Keratinocyte (primary cell): ENCODE results near the gene KCNK7. TPM values are rescaled to one million over a fixed set of nuclear protein-coding genes. Genes with fewer than 3 reads are reported as not detected.

Experiments used
- DNase-seq: peaks from one replicate; pipeline ENCODE4 v3.0.0-alpha.2; 2011; ENCODE audit warnings: low read depth, missing footprints, low spot score
- FAIRE-seq: peaks from 2 replicates; lab custom pipeline; 2011; peaks lifted over from hg19 to GRCh38; lab: Jason Lieb, UNC
- H2AFZ ChIP-seq: 2 replicates; pipeline ENCODE4 v1.6.0; 2012; ENCODE audit warnings: low read length, control low read depth, inconsistent platforms; ENCODE audit not compliant: control insufficient read depth
- H3K27ac ChIP-seq: 2 replicates; pipeline ENCODE4 v1.5.1; 2011; ENCODE audit warnings: low read length; ENCODE audit not compliant: control insufficient read depth, insufficient read depth
- H3K27me3 ChIP-seq: 3 replicates; pipeline ENCODE4 v1.6.0; 2011; ENCODE audit warnings: low read length; ENCODE audit not compliant: control insufficient read depth, insufficient read depth; ENCODE audit errors: extremely low read depth
- H3K36me3 ChIP-seq, 2 experiments: 2 replicates in 1 of 2; 3 replicates in 1 of 2; pipeline ENCODE4 v1.5.1; 2011; ENCODE audit warnings: low read length in 2 of 2, mild to moderate bottlenecking in 1 of 2; ENCODE audit not compliant: control insufficient read depth in 2 of 2, insufficient read depth in 2 of 2; ENCODE audit errors: extremely low read depth in 1 of 2
- H3K4me1 ChIP-seq: 3 replicates; pipeline ENCODE4 v1.5.1; 2011; ENCODE audit warnings: low read length; ENCODE audit not compliant: control insufficient read depth, insufficient read depth; ENCODE audit errors: extremely low read depth
- H3K4me2 ChIP-seq: 3 replicates; pipeline ENCODE4 v1.6.0; 2011; ENCODE audit warnings: low read depth, low read length; ENCODE audit not compliant: control insufficient read depth, insufficient read depth; ENCODE audit errors: extremely low read depth
- H3K4me3 ChIP-seq, 3 experiments: fragments of 200-600 bp in 1 of 3; sonication (generic) in 1 of 3; 2 replicates in 2 of 3; 3 replicates in 1 of 3; pipeline ENCODE4 v1.5.1; 2011 to 2016; ENCODE audit warnings: low read length in 3 of 3, mild to moderate bottlenecking in 3 of 3, control low read depth in 2 of 3, inconsistent platforms in 1 of 3, low read depth in 1 of 3, mixed read lengths in 1 of 3, mixed run types in 1 of 3, moderate library complexity in 1 of 3; ENCODE audit not compliant: control insufficient read depth in 2 of 3, insufficient read depth in 2 of 3; ENCODE audit errors: extremely low read depth in 1 of 3
- H3K79me2 ChIP-seq: 2 replicates; pipeline ENCODE4 v1.6.0; 2012; ENCODE audit warnings: low read length; ENCODE audit not compliant: control insufficient read depth, insufficient read depth
- H3K9ac ChIP-seq: 3 replicates; pipeline ENCODE4 v1.6.0; 2011; ENCODE audit warnings: low read length; ENCODE audit not compliant: control insufficient read depth, insufficient read depth; ENCODE audit errors: extremely low read depth
- H3K9me1 ChIP-seq: 3 replicates; pipeline ENCODE4 v1.6.0; 2011; ENCODE audit warnings: low read length; ENCODE audit not compliant: control insufficient read depth, insufficient read depth; ENCODE audit errors: extremely low read depth
- H3K9me3 ChIP-seq: 2 replicates; pipeline ENCODE4 v1.5.1; 2012; ENCODE audit warnings: low read depth, low read length; ENCODE audit not compliant: control insufficient read depth
- H4K20me1 ChIP-seq: 3 replicates; pipeline ENCODE4 v1.6.0; 2011; ENCODE audit warnings: low read length; ENCODE audit not compliant: control insufficient read depth, insufficient read depth; ENCODE audit errors: extremely low read depth
- CTCF ChIP-seq, 3 experiments: IDR thresholded peaks in 1 of 3; conservative IDR thresholded peaks in 1 of 3; optimal IDR thresholded peaks in 1 of 3; 2 replicates in 2 of 3; 3 replicates in 1 of 3; pipeline versions ENCODE3 to v1.5.1; 2011; ENCODE audit warnings: low read length in 3 of 3, mild to moderate bottlenecking in 3 of 3, moderate library complexity in 2 of 3, control low read depth in 1 of 3, inconsistent platforms in 1 of 3; ENCODE audit not compliant: insufficient read depth in 2 of 3; ENCODE audit errors: extremely low read depth in 1 of 3
- EZH2 ChIP-seq: IDR thresholded peaks from one replicate; pipeline ENCODE4 v1.6.1; 2012; ENCODE audit warnings: inconsistent platforms, mild to moderate bottlenecking, low read length, moderate library complexity
- dilution Hi-C: fragments of 300-500 bp; cut with MboI; formaldehyde crosslinking; loops from one replicate; pipeline ENCODE4 v1.7.0; 2020; ENCODE audit warnings: low sequenced_read_pairs; ENCODE audit not compliant: extremely low pct_ligation_motif_present
- polyA plus RNA-seq, 5 experiments: library from polyadenylated mRNA; depleted of rRNA in 3 of 5; stranded (reverse) in 3 of 5; stranded (forward) in 1 of 5; unstranded in 1 of 5; fragments of >200 nt; gene quantifications; 1 replicate in 1 of 5; 2 replicates in 3 of 5; 3 replicates in 1 of 5; pipeline versions ENCODE4 v1.2.1 to v1.2.3, GENCODE V29; 2011 to 2012; ENCODE audit warnings: missing spikeins in 2 of 5, low read depth in 1 of 5, low replicate concordance in 1 of 5

Gene KCNK7
- polyA plus RNA-seq, 1 donor (not counting 4 experiments of a cell fraction or from before 2014, with no cell fraction given) = 0.46 TPM

GRCh38 chr11:65578134-65578533 lies 17.5 kb downstream of the KCNK7 start:
- Histone ChIP-seq H3K79me2 (peaks cover 2% of the 10 kb centered on the region), H3K27ac (peak overlapping the region; percentile 70), H3K9me1 (no peaks in the 10 kb centered on the region), H3K9me3 (no peaks in the 10 kb centered on the region), H4K20me1 (peaks cover 5% of the 10 kb centered on the region), H3K4me3 (no peak overlapping the region), H3K4me1 (peaks cover 38% of the 10 kb centered on the region), H2AFZ (no peak overlapping the region), H3K36me3 (peaks cover 8 to 10% of the 10 kb centered on the region in 2 experiments), H3K9ac (peak overlapping the region; percentile 56), H3K4me2 (no peak overlapping the region), H3K27me3 (no peaks in the 10 kb centered on the region)
- DNase-seq (no peak), FAIRE-seq (no peak)
- TF ChIP-seq EZH2 (no peak), CTCF (optimal IDR thresholded peaks at IDR 0.05 in 1 of 3, IDR thresholded peaks at IDR 0.05 in 1 of 3, conservative IDR thresholded peaks at IDR 0.05 in 1 of 3; ENCODE audit: extremely low read depth in 1 of 3, insufficient read depth in 2 of 3, low read length in 3 of 3) (no peak)
- dilution Hi-C loops = no loop called here

GRCh38 chr11:65577756-65578109 lies 17.9 kb downstream of the KCNK7 start:
- TF ChIP-seq CTCF (optimal IDR thresholded peaks at IDR 0.05 in 1 of 3, IDR thresholded peaks at IDR 0.05 in 1 of 3, conservative IDR thresholded peaks at IDR 0.05 in 1 of 3; ENCODE audit: extremely low read depth in 1 of 3, insufficient read depth in 2 of 3, low read length in 3 of 3) (no peak), EZH2 (no peak)
- no peak overlapping the region for H2AFZ ChIP-seq
- dilution Hi-C loops = no loop called here
- H3K79me2 ChIP-seq = peaks cover 5% of the 10 kb centered on the region
- peaks cover 8% of the 10 kb centered on the region for H4K20me1 ChIP-seq
- no peaks in the 10 kb centered on the region for H3K9me3 ChIP-seq
- H3K9ac ChIP-seq = peak overlapping the region; percentile 56
- peak overlapping the region; percentile 70 for H3K27ac ChIP-seq
- H3K4me2 ChIP-seq = peak overlapping the region; percentile 64
- no peak for FAIRE-seq
- H3K4me3 ChIP-seq = peak overlapping the region in 1 of 3 experiments; percentile 3
- peaks cover 8 to 10% of the 10 kb centered on the region in 2 experiments for H3K36me3 ChIP-seq
- no peak for DNase-seq
- no peaks in the 10 kb centered on the region for H3K9me1 ChIP-seq
- peaks cover 41% of the 10 kb centered on the region for H3K4me1 ChIP-seq
- no peaks in the 10 kb centered on the region for H3K27me3 ChIP-seq
